Measurements from ENCODE around the gene BTBD9.
"Not testable (repeated sequence)": the region's sequence is repeated elsewhere in the genome, so short reads cannot be mapped to it uniquely, and the experiment has no call there.

The BTBD9 gene

DNA sequence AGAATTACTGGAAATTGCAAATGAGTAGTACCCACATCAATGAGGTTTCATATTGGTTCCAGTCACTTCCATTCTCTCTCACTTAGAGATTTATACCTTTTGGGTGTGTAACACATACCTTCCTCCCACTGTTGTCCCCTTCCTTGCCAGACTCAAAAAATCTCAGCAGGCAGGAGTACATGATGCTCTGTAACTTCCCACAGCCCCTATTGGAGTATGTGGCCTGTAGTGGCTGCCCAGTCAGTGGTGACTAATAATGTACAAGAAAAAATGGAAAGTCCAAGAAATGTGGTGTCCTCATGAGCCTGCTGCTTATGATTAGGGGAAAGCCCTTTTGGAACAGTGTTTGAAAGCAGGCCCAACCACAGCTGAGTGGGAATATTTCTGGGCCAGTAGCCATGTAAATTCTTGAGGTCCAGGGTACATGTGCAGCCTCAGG is 508.2 kb downstream of the BTBD9 start:
- POLR2A ChIA-PET, result no interaction called here
- TF ChIP-seq CTCF (IDR thresholded peaks at IDR 0.05; ENCODE audit: control extremely low read depth, extremely low read depth, low read depth, missing control alignments), result no peak
- DNase-seq (ENCODE audit: extremely low spot score), result no peak
- CTCF ChIA-PET, result interaction anchor here (1.2 kb wide), 1 partner anchor 14 kb away, joined by 3 read pairs; no protein-coding TSS in a partner anchor

GRCh38 chr6:38127284-38127683 is 512.4 kb downstream of the BTBD9 start:
- POLR2A ChIA-PET, result interaction anchor here (0.7 kb wide), 1 partner anchor 332 kb away, joined by 4 read pairs; no protein-coding TSS in a partner anchor
- CTCF ChIA-PET, result interaction anchor here (1.3 to 2.0 kb wide), 3 partner anchors 12 to 20 kb away, joined by 3 to 6 read pairs (median 5); no protein-coding TSS in a partner anchor
- no peak for DNase-seq (ENCODE audit: extremely low spot score)
- no peak for TF ChIP-seq CTCF (IDR thresholded peaks at IDR 0.05; ENCODE audit: control extremely low read depth, extremely low read depth, low read depth, missing control alignments)

- DNase-seq (ENCODE audit: extremely low spot score); POLR2A ChIA-PET: not testable (repeated sequence)
- CTCF ChIA-PET, result interaction anchor here (1.2 to 2.1 kb wide), 3 partner anchors 13 to 24 kb away, joined by 3 to 5 read pairs (median 5); no protein-coding TSS in a partner anchor
Observed at GRCh38 chr6:38124224-38124926, 515.4 kb downstream of the BTBD9 start.

DNA sequence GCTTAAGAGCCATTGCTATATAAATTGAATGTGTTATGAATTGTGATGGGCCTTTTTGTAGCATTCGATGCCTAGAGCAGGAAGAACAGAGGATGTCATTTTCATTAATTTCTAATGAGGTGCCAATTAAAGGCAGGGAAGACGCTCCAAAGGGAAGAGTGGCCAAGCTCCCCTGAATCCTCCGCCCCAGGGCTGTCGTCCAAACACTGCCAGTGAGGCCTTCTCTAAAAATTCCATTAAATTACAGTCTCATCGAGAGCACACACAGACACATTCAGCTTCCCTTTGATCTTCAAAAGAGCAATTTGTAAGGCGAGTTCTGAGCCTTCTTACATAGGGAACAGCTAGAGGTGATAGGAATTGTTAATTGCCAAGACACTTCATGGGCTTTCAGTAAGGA is 520.2 kb downstream of the BTBD9 start:
- no peak for TF ChIP-seq CTCF (IDR thresholded peaks at IDR 0.05; ENCODE audit: control extremely low read depth, extremely low read depth, low read depth, missing control alignments)
- no peak for DNase-seq (ENCODE audit: extremely low spot score)
- ChIA-PET CTCF (interaction anchor here (1.4 kb wide), 1 partner anchor 334 kb away, joined by 3 read pairs; no protein-coding TSS in a partner anchor), POLR2A (interaction anchor here (0.5 kb wide), 1 partner anchor 283 kb away, joined by 6 read pairs; no protein-coding TSS in a partner anchor)

GRCh38 chr6:38118791-38119365 is 520.9 kb downstream of the BTBD9 start:
- POLR2A ChIA-PET, result interaction anchor here (0.5 kb wide), 1 partner anchor 284 kb away, joined by 6 read pairs; no protein-coding TSS in a partner anchor
- no peak for DNase-seq (ENCODE audit: extremely low spot score)
- no peak for TF ChIP-seq CTCF (IDR thresholded peaks at IDR 0.05; ENCODE audit: control extremely low read depth, extremely low read depth, low read depth, missing control alignments)
- CTCF ChIA-PET, result interaction anchor here (1.4 kb wide), 1 partner anchor 334 kb away, joined by 3 read pairs; no protein-coding TSS in a partner anchor

Data from GM10248 (cell line).